GM12878 (cell line): ENCODE measurements around the gene COQ3. TPM values are rescaled to one million over a fixed set of nuclear protein-coding genes. Genes with fewer than 3 reads are reported as not detected.

Experiments used
- ATF7 ChIP-seq: fragments of 450-650 bp; IDR thresholded peaks from 2 replicates; pipeline ENCODE4 v1.6.1; 2016; ENCODE audit warnings: low read depth, mild to moderate bottlenecking
- BCL3 ChIP-seq: IDR thresholded peaks from 2 replicates; pipeline ENCODE4 v1.6.1; 2011; ENCODE audit warnings: borderline replicate concordance, low read depth, mild to moderate bottlenecking, moderate library complexity, low read length; ENCODE audit not compliant: insufficient read depth, poor library complexity, severe bottlenecking
- BRCA1 ChIP-seq: IDR thresholded peaks from 2 replicates; pipeline ENCODE4 v1.6.1; 2011; ENCODE audit warnings: low read depth, low read length, improper control_type of control experiment
- CREB1 ChIP-seq: IDR thresholded peaks from 2 replicates; pipeline ENCODE4 v1.6.1; 2012; ENCODE audit warnings: low read depth, mild to moderate bottlenecking, inconsistent platforms
- ETV6 ChIP-seq, 2 experiments: fragments of 450-650 bp in 1 of 2; IDR thresholded peaks in 1 of 2; conservative IDR thresholded peaks in 1 of 2; 2 replicates each; pipeline ENCODE4 v1.6.1; 2014; ENCODE audit warnings: antibody characterized with exemption in 1 of 2, borderline replicate concordance in 1 of 2, low read depth in 1 of 2, mild to moderate bottlenecking in 1 of 2, moderate library complexity in 1 of 2
- GABPA ChIP-seq: IDR thresholded peaks from 2 replicates; pipeline ENCODE4 v1.6.1; 2014; ENCODE audit warnings: antibody characterized with exemption, low read depth, mild to moderate bottlenecking, inconsistent platforms
- GATAD2B ChIP-seq: fragments of 450-650 bp; conservative IDR thresholded peaks from 2 replicates; pipeline ENCODE4 v1.6.1; 2017; ENCODE audit warnings: low read depth, mild to moderate bottlenecking, moderate library complexity
- LARP7 ChIP-seq: fragments of 450-650 bp; IDR thresholded peaks from 2 replicates; pipeline ENCODE4 v1.6.1; 2017; ENCODE audit warnings: mild to moderate bottlenecking
- RFX5 ChIP-seq: IDR thresholded peaks from 2 replicates; pipeline ENCODE4 v1.6.1; 2011; ENCODE audit warnings: low read depth, low read length, improper control_type of control experiment
- SMARCA5 ChIP-seq: fragments of 450-650 bp; IDR thresholded peaks from 2 replicates; pipeline ENCODE4 v1.6.1; 2017; ENCODE audit warnings: mild to moderate bottlenecking
- TAF1 ChIP-seq: IDR thresholded peaks from 2 replicates; pipeline ENCODE4 v1.6.1; 2011; ENCODE audit warnings: mild to moderate bottlenecking, low read depth, low read length, borderline replicate concordance
- WRNIP1 ChIP-seq: IDR thresholded peaks from 2 replicates; pipeline ENCODE4 v1.6.1; 2011; ENCODE audit warnings: low read depth, low read length, improper control_type of control experiment, borderline replicate concordance
- ZNF384 ChIP-seq: IDR thresholded peaks from 2 replicates; pipeline ENCODE4 v1.6.1; 2012; ENCODE audit warnings: low read depth, mild to moderate bottlenecking, low read length, improper control_type of control experiment, borderline replicate concordance
- polyA plus RNA-seq, 11 experiments: library from polyadenylated mRNA; depleted of rRNA in 4 of 11; unstranded in 6 of 11; stranded (reverse) in 5 of 11; fragments of >200 nt; fragmentation: Nextera tagmentation in 4 of 11; fragmentation: Illumina TruSeq in 1 of 11; extraction: Ambion mirVana in 4 of 11; extraction: Trizol in 1 of 11; gene quantifications; 1 replicate in 1 of 11; 2 replicates in 10 of 11; pipeline versions ENCODE4 v1.2.1 to v1.2.3, GENCODE V29; 2011 to 2016; ENCODE audit warnings: inconsistent platforms in 2 of 11, missing spikeins in 2 of 11, low read depth in 1 of 11
- total RNA-seq, 4 experiments: library from RNA; depleted of rRNA in 3 of 4; stranded (reverse); fragments of >200 nt in 3 of 4; fragmentation: Illumina TruSeq in 1 of 4; extraction: Trizol in 1 of 4; gene quantifications; 2 replicates each; pipeline versions ENCODE4 v1.2.1 to v1.2.3, GENCODE V29; 2013 to 2021
- TF ChIP-seq, protein P1 (sequence below): fragments of 450-650 bp; IDR thresholded peaks from 2 replicates; pipeline ENCODE4 v1.6.1; 2018; ENCODE audit warnings: mild to moderate bottlenecking, low read depth, moderate library complexity; ENCODE audit not compliant: partially characterized antibody
- TF ChIP-seq, protein P2 (sequence below): fragments of 450-650 bp; IDR thresholded peaks from 2 replicates; pipeline ENCODE4 v1.6.1; 2017; ENCODE audit warnings: mild to moderate bottlenecking, moderate library complexity
- TF ChIP-seq, protein P3 (sequence below): IDR thresholded peaks from 2 replicates; pipeline ENCODE4 v1.6.1; 2011; ENCODE audit warnings: mild to moderate bottlenecking, low read depth, low read length, moderate library complexity; ENCODE audit not compliant: insufficient replicate concordance

Gene COQ3
- total and polyA plus RNA-seq, 10 of the 15 experiments (the other 5 are each of a cell fraction or from before 2014, with no cell fraction given): 9.3 to 50.6 (median 16.0) TPM

- peak; percentile 55 for TF ChIP-seq BCL3
- TF ChIP-seq ATF7: no peak
- TF ChIP-seq GABPA: peak; percentile 90
- TF ChIP-seq WRNIP1: no peak
- TF ChIP-seq, protein P1, sequence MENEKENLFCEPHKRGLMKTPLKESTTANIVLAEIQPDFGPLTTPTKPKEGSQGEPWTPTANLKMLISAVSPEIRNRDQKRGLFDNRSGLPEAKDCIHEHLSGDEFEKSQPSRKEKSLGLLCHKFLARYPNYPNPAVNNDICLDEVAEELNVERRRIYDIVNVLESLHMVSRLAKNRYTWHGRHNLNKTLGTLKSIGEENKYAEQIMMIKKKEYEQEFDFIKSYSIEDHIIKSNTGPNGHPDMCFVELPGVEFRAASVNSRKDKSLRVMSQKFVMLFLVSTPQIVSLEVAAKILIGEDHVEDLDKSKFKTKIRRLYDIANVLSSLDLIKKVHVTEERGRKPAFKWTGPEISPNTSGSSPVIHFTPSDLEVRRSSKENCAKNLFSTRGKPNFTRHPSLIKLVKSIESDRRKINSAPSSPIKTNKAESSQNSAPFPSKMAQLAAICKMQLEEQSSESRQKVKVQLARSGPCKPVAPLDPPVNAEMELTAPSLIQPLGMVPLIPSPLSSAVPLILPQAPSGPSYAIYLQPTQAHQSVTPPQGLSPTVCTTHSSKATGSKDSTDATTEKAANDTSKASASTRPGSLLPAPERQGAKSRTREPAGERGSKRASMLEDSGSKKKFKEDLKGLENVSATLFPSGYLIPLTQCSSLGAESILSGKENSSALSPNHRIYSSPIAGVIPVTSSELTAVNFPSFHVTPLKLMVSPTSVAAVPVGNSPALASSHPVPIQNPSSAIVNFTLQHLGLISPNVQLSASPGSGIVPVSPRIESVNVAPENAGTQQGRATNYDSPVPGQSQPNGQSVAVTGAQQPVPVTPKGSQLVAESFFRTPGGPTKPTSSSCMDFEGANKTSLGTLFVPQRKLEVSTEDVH: peak; percentile 76
- TF ChIP-seq LARP7: 0 out of 2 replicates have a peak, but pooled peaks have one; percentile 62
- TF ChIP-seq SMARCA5: no peak
- TF ChIP-seq ZNF384: peak; percentile 90
- TF ChIP-seq BRCA1: peak; percentile 43; the same call in 1 of the 2 replicates
- TF ChIP-seq RFX5: no peak
- no peak for TF ChIP-seq ETV6 (conservative IDR thresholded peaks at IDR 0.05 in 1 of 2, IDR thresholded peaks at IDR 0.05 in 1 of 2; ENCODE audit: borderline replicate concordance in 1 of 2, low read depth in 1 of 2)
- TF ChIP-seq, protein P2, sequence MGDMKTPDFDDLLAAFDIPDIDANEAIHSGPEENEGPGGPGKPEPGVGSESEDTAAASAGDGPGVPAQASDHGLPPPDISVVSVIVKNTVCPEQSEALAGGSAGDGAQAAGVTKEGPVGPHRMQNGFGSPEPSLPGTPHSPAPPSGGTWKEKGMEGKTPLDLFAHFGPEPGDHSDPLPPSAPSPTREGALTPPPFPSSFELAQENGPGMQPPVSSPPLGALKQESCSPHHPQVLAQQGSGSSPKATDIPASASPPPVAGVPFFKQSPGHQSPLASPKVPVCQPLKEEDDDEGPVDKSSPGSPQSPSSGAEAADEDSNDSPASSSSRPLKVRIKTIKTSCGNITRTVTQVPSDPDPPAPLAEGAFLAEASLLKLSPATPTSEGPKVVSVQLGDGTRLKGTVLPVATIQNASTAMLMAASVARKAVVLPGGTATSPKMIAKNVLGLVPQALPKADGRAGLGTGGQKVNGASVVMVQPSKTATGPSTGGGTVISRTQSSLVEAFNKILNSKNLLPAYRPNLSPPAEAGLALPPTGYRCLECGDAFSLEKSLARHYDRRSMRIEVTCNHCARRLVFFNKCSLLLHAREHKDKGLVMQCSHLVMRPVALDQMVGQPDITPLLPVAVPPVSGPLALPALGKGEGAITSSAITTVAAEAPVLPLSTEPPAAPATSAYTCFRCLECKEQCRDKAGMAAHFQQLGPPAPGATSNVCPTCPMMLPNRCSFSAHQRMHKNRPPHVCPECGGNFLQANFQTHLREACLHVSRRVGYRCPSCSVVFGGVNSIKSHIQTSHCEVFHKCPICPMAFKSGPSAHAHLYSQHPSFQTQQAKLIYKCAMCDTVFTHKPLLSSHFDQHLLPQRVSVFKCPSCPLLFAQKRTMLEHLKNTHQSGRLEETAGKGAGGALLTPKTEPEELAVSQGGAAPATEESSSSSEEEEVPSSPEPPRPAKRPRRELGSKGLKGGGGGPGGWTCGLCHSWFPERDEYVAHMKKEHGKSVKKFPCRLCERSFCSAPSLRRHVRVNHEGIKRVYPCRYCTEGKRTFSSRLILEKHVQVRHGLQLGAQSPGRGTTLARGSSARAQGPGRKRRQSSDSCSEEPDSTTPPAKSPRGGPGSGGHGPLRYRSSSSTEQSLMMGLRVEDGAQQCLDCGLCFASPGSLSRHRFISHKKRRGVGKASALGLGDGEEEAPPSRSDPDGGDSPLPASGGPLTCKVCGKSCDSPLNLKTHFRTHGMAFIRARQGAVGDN: 0 out of 2 replicates have a peak, but pooled peaks have one; percentile 49
- TF ChIP-seq CREB1: peak; percentile 63; the same call in 1 of the 2 replicates
- TF ChIP-seq GATAD2B: 0 out of 2 replicates have a peak, but pooled peaks have one; percentile 42
- TF ChIP-seq, protein P3, sequence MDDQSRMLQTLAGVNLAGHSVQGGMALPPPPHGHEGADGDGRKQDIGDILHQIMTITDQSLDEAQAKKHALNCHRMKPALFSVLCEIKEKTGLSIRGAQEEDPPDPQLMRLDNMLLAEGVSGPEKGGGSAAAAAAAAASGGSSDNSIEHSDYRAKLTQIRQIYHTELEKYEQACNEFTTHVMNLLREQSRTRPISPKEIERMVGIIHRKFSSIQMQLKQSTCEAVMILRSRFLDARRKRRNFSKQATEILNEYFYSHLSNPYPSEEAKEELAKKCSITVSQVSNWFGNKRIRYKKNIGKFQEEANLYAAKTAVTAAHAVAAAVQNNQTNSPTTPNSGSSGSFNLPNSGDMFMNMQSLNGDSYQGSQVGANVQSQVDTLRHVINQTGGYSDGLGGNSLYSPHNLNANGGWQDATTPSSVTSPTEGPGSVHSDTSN: no peak
- peak; percentile 87; the same call in 1 of the 2 replicates for TF ChIP-seq TAF1
Measured at GRCh38 chr6:99393698-99394531, at the start of gene COQ3 (continued).
